Endothelial cell of umbilical vein (primary cell): Measurements from ENCODE around the gene CCDC182. TPM values are rescaled to one million over a fixed set of nuclear protein-coding genes. Genes with fewer than 3 reads are reported as not detected.

Source experiments
- Bru-seq: library from RNA; stranded (reverse); fragments of 400-500 nt; gene quantifications from one replicate; lab custom pipeline; 2021; lab: Mats Ljungman, UMichigan
- BruChase-seq, 2 experiments: library from RNA; stranded (reverse); fragments of 400-500 nt; gene quantifications; one replicate each; lab custom pipeline; 2021; lab: Mats Ljungman, UMichigan
- BruUV-seq: library from RNA; stranded (reverse); fragments of 400-500 nt; replicated peaks from 2 replicates; lab custom pipeline; 2021; lab: Mats Ljungman, UMichigan
- CTCF ChIA-PET: fragments of 300-600, 350-600 bp; sonication (Branson Sonifier 250); formaldehyde crosslinking; loops from one replicate; lab custom pipeline; 2021; ENCODE audit warnings: antibody characterized with exemption, inconsistent platforms; lab: Charles Lee
- POLR2A ChIA-PET: fragments of 300-600, 350-600 bp; sonication (Branson Sonifier 250); formaldehyde crosslinking; loops from one replicate; lab custom pipeline; 2021; ENCODE audit warnings: antibody characterized with exemption, inconsistent platforms; lab: Charles Lee
- DNase-seq: peaks from one replicate; pipeline ENCODE4 v3.0.0-alpha.2; 2011; ENCODE audit warnings: low read depth, low spot score
- FAIRE-seq: peaks from 2 replicates; lab custom pipeline; 2011; peaks lifted over from hg19 to GRCh38; lab: Jason Lieb, UNC
- H2AFZ ChIP-seq: 2 replicates; pipeline ENCODE4 v1.6.0; 2012; ENCODE audit warnings: low read depth, low read length, control low read depth, inconsistent platforms
- H3K27ac ChIP-seq: 2 replicates; pipeline ENCODE4 v1.5.1; 2011; ENCODE audit warnings: low read depth, mild to moderate bottlenecking, control low read depth, low read length, moderate library complexity; ENCODE audit not compliant: insufficient read depth
- H3K27me3 ChIP-seq, 2 experiments: 2 replicates each; pipeline versions ENCODE4 v1.6.0 to v1.6.1; 2011; ENCODE audit warnings: low read length in 2 of 2, mixed read lengths in 1 of 2; ENCODE audit not compliant: control insufficient read depth in 2 of 2, insufficient read depth in 2 of 2
- H3K36me3 ChIP-seq, 2 experiments: 2 replicates in 1 of 2; 3 replicates in 1 of 2; pipeline ENCODE4 v1.5.1; 2011; ENCODE audit warnings: low read length in 2 of 2, mild to moderate bottlenecking in 1 of 2, moderate library complexity in 1 of 2; ENCODE audit not compliant: control insufficient read depth in 2 of 2, insufficient read depth in 2 of 2; ENCODE audit errors: extremely low read depth in 1 of 2
- H3K4me1 ChIP-seq: 3 replicates; pipeline ENCODE4 v1.5.1; 2011; ENCODE audit warnings: mild to moderate bottlenecking, low read length; ENCODE audit not compliant: control insufficient read depth, insufficient read depth; ENCODE audit errors: extremely low read depth
- H3K4me2 ChIP-seq: 2 replicates; pipeline ENCODE4 v1.6.1; 2011; ENCODE audit warnings: low read length, control low read depth, mixed read lengths; ENCODE audit not compliant: insufficient read depth
- H3K4me3 ChIP-seq, 3 experiments: fragments of 200-600 bp in 1 of 3; sonication (generic), shearing (Covaris generic) in 1 of 3; replicated peaks in 1 of 3; 2 replicates each; pipeline ENCODE4 v1.5.1; 2011 to 2016; ENCODE audit warnings: control low read depth in 3 of 3, low read length in 3 of 3, mild to moderate bottlenecking in 2 of 3, inconsistent platforms in 1 of 3, low read depth in 1 of 3, moderate library complexity in 1 of 3; ENCODE audit not compliant: insufficient read depth in 1 of 3
- H3K79me2 ChIP-seq: 2 replicates; pipeline ENCODE4 v1.6.0; 2012; ENCODE audit warnings: low read length, inconsistent platforms; ENCODE audit not compliant: control insufficient read depth, insufficient read depth
- H3K9ac ChIP-seq: replicated peaks from 2 replicates; pipeline ENCODE3; 2011; ENCODE audit warnings: low read length, control low read depth; ENCODE audit not compliant: insufficient read depth; ENCODE audit errors: extremely low read depth
- H3K9me1 ChIP-seq: replicated peaks from 3 replicates; pipeline ENCODE4 v1.6.0; 2011; ENCODE audit warnings: mild to moderate bottlenecking, low read length; ENCODE audit not compliant: control insufficient read depth, insufficient read depth; ENCODE audit errors: extremely low read depth
- H3K9me3 ChIP-seq: replicated peaks from 2 replicates; pipeline ENCODE4 v1.5.1; 2012; ENCODE audit warnings: low read length, inconsistent platforms; ENCODE audit not compliant: control insufficient read depth, insufficient read depth
- H4K20me1 ChIP-seq: replicated peaks from 2 replicates; pipeline ENCODE3; 2011; ENCODE audit warnings: mild to moderate bottlenecking, low read length; ENCODE audit not compliant: control insufficient read depth, insufficient read depth; ENCODE audit errors: extremely low read depth
- CTCF ChIP-seq, 2 donors: IDR thresholded peaks; 1 replicate in 1 of 2; 2 replicates in 1 of 2; pipeline ENCODE4 v1.5.1; 2011; ENCODE audit warnings: low read length in 2 of 2, mild to moderate bottlenecking in 2 of 2, moderate library complexity in 2 of 2, control low read depth in 1 of 2, inconsistent platforms in 1 of 2, low read depth in 1 of 2; ENCODE audit not compliant: insufficient read depth in 1 of 2; ENCODE audit errors: extremely low read depth in 1 of 2
- EZH2 ChIP-seq: IDR thresholded peaks from 2 replicates; pipeline ENCODE4 v1.6.1; 2012; ENCODE audit warnings: borderline replicate concordance, low read depth, mild to moderate bottlenecking, moderate library complexity, low read length, inconsistent platforms; ENCODE audit not compliant: severe bottlenecking
- FOS ChIP-seq: IDR thresholded peaks from 2 replicates; pipeline ENCODE4 v1.6.1; 2011; ENCODE audit warnings: mild to moderate bottlenecking, low read length, moderate library complexity, borderline replicate concordance; ENCODE audit not compliant: insufficient read depth
- GATA2 ChIP-seq: IDR thresholded peaks from 2 replicates; pipeline ENCODE4 v1.7.0; 2011; ENCODE audit warnings: low read depth, mild to moderate bottlenecking, moderate library complexity, mixed read lengths, low read length; ENCODE audit not compliant: insufficient read length, insufficient read depth
- JUN ChIP-seq: IDR thresholded peaks from 2 replicates; pipeline ENCODE4 v1.6.1; 2011; ENCODE audit warnings: borderline replicate concordance, low read depth; ENCODE audit not compliant: insufficient read length, insufficient read depth
- MAX ChIP-seq: IDR thresholded peaks from 2 replicates; pipeline ENCODE4 v1.6.1; 2011; ENCODE audit not compliant: insufficient read depth, insufficient read length
- MYC ChIP-seq: IDR thresholded peaks from one replicate; pipeline ENCODE4 v1.6.1; 2011; ENCODE audit warnings: mild to moderate bottlenecking, low read depth, low read length
- POLR2A ChIP-seq: IDR thresholded peaks from 2 replicates; pipeline ENCODE4 v1.6.1; 2012; ENCODE audit warnings: low read depth, mild to moderate bottlenecking, control low read depth, low read length
- POLR2AphosphoS5 ChIP-seq: IDR thresholded peaks from 2 replicates; pipeline ENCODE4 v1.6.1; 2012; ENCODE audit warnings: low read depth, mild to moderate bottlenecking, control low read depth, low read length, moderate library complexity; ENCODE audit not compliant: insufficient read depth
- dilution Hi-C: fragments of 300-500 bp; cut with MboI; formaldehyde crosslinking; loops from one replicate; pipeline ENCODE4 v1.15.0; 2019; ENCODE audit warnings: low sequenced_read_pairs; ENCODE audit not compliant: extremely low pct_ligation_motif_present
- intact Hi-C: fragments of 100-400 bp; cut with micrococcal nuclease; formaldehyde crosslinking; loops from one replicate; pipeline ENCODE4 v1.10.0; 2022
- long read RNA-seq: library from polyadenylated mRNA; stranded (forward); transcript quantifications from one replicate; pipeline ENCODE4 v2.0.0, GENCODE V29; 2021
- polyA minus RNA-seq, 3 experiments: library from RNA; depleted of rRNA, polyadenylated mRNA; stranded (reverse); fragments of >200 nt; gene quantifications; 1 replicate in 1 of 3; 2 replicates in 2 of 3; pipeline ENCODE4 v1.2.3, GENCODE V29; 2011
- polyA plus RNA-seq, 4 experiments: library from polyadenylated mRNA; depleted of rRNA in 3 of 4; stranded (reverse) in 3 of 4; unstranded in 1 of 4; fragments of >200 nt; gene quantifications; 2 replicates each; pipeline versions ENCODE4 v1.2.1 to v1.2.3, GENCODE V29; 2011 to 2012; ENCODE audit warnings: missing spikeins in 1 of 4
- total RNA-seq: library from RNA; stranded (reverse); gene quantifications from 2 replicates; pipeline ENCODE4 v1.2.3, GENCODE V29; 2021

The CCDC182 gene
- not detected in 2 replicates for total RNA-seq
- polyA plus RNA-seq, result not detected in 2 replicates
- not detected in 2 replicates for polyA plus RNA-seq (2011; cell fraction: cytosol; rRNA removed)
- polyA plus RNA-seq (2011; cell fraction: nucleus; rRNA removed), result not detected in 2 replicates
- polyA plus RNA-seq (2012), result not detected in 2 replicates
- not detected in 2 replicates for polyA minus RNA-seq
- polyA minus RNA-seq (2011; cell fraction: cytosol; rRNA and poly(A)+ RNA removed), result not detected
- polyA minus RNA-seq (2011; cell fraction: nucleus; rRNA and poly(A)+ RNA removed), result not detected in 2 replicates
- not detected for Bru-seq, nascent RNA
- BruChase-seq, experiment 1, labeled RNA remaining after a 6-hour chase, result not detected
- not detected for BruChase-seq, experiment 2, labeled RNA remaining after a 2-hour chase
- long read RNA-seq, result 0 reads

GRCh38 chr17:57745242-57745641 lies at the start of gene CCDC182:
Gene CCDC182 (minus strand): TSS chr17:57745299. CDS start chr17:57745272, 27 bp downstream.
- no peaks in the 10 kb centered on the region for H3K9me3 ChIP-seq
- H3K4me1 ChIP-seq, result no peaks in the 10 kb centered on the region
- intact Hi-C loops, result no loop called here
- no peak within 1 kb of the TSS for H3K9ac ChIP-seq
- no peak within 1 kb of the TSS for H3K4me3 ChIP-seq
- H3K9me1 ChIP-seq, result no peaks in the 10 kb centered on the region
- dilution Hi-C loops, result no loop called here
- BruUV-seq, result no TSS peak
- H2AFZ ChIP-seq, result no peak within 1 kb of the TSS
- TF ChIP-seq CTCF (IDR thresholded peaks at IDR 0.05; ENCODE audit: extremely low read depth in 1 of 2, insufficient read depth in 1 of 2, low read depth in 1 of 2, low read length in 2 of 2) (no peak), MAX (no peak), POLR2A (no peak), JUN (no peak), EZH2 (no peak), MYC (no peak), POLR2AphosphoS5 (no peak), FOS (no peak), GATA2 (no peak)
- ChIA-PET CTCF (interaction anchor here (3.3 kb wide), 1 partner anchor 501 kb away, joined by 88 read pairs; no protein-coding TSS in a partner anchor), POLR2A (no interaction called here)
- FAIRE-seq (no peak), DNase-seq (no peak)
- H3K36me3 ChIP-seq, result no peaks in the 10 kb centered on the region
- H4K20me1 ChIP-seq, result no peaks in the 10 kb centered on the region
- no peak within 1 kb of the TSS for H3K27ac ChIP-seq
- no peak within 1 kb of the TSS for H3K4me2 ChIP-seq
- H3K79me2 ChIP-seq, result no peaks in the 10 kb centered on the region
- H3K27me3 ChIP-seq, result peaks cover 8 to 20% of the 10 kb centered on the region in 2 experiments
